ENCODE results near the gene TUBD1.
"Not testable (repeated sequence)": the region's sequence is repeated elsewhere in the genome, so short reads cannot be mapped to it uniquely, and the experiment has no call there.

DNA sequence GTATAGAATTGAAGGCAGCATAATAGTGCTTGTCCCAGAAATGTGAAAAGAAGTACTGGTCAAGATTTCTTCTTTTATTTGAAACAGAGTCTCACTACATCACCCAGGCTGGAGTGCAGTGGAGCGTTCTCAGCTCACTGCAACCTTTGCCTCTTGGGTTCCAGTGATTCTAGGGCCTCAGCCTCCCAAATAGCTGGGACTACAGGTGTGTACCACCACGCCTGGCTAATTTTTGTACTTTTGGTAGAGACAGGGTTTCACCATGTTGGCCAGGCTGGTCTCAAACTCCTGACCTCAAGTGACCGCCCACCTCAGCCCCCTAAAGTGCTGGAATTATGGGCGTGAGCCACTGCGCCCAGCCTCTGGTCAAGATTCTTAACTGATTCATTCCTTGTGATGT lies 27.9 kb upstream of the TUBD1 start:
- TF ChIP-seq, protein P1, sequence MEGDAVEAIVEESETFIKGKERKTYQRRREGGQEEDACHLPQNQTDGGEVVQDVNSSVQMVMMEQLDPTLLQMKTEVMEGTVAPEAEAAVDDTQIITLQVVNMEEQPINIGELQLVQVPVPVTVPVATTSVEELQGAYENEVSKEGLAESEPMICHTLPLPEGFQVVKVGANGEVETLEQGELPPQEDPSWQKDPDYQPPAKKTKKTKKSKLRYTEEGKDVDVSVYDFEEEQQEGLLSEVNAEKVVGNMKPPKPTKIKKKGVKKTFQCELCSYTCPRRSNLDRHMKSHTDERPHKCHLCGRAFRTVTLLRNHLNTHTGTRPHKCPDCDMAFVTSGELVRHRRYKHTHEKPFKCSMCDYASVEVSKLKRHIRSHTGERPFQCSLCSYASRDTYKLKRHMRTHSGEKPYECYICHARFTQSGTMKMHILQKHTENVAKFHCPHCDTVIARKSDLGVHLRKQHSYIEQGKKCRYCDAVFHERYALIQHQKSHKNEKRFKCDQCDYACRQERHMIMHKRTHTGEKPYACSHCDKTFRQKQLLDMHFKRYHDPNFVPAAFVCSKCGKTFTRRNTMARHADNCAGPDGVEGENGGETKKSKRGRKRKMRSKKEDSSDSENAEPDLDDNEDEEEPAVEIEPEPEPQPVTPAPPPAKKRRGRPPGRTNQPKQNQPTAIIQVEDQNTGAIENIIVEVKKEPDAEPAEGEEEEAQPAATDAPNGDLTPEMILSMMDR (IDR thresholded peaks at IDR 0.05; ENCODE audit: insufficient read depth, low read length, poor library complexity, severe bottlenecking): not testable (repeated sequence)
- not testable (repeated sequence) for TF ChIP-seq EZH2phosphoT487 (conservative IDR thresholded peaks at IDR 0.05; ENCODE audit: low read length)
